Measurements from ENCODE around the gene AP2A1. TPM values are rescaled to one million over a fixed set of nuclear protein-coding genes. Genes with fewer than 3 reads are reported as not detected.

AP2A1 gene
- total RNA-seq, 3 donors from 2014 or later = 63.6 to 73.6 (median 71.5) TPM

DNA sequence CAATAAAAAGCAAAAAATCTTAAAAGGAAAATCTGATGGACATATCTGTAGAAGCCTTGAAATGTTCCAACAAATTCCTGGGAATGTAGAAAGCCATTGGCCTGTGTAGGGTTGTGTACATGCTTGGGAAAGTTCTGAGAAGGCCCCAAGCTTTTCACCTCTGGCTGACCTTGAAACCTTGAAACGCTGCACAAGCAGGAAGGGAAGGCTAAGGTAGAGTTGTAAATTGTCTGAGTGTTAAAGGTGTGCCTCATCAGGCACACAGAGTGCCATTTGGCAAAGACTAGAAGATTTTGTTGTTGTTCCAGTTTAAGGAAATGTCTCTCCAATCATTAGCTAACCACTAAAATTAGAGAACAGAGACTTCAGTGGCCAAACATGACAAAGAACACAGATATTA is 14.1 kb upstream of the AP2A1 start:
- H3K4me3 Mint-ChIP-seq = no peak overlapping the region
- no peaks in the 10 kb centered on the region for H3K36me3 Mint-ChIP-seq (ENCODE audit: insufficient read depth)
- no peak for DNase-seq
- no peaks in the 10 kb centered on the region for H3K27me3 Mint-ChIP-seq (ENCODE audit: low read depth)
- H3K9me3 Mint-ChIP-seq = no peaks in the 10 kb centered on the region
- H3K4me1 Mint-ChIP-seq (ENCODE audit: low read depth) = no peaks in the 10 kb centered on the region
- no peak for ATAC-seq

- no peaks in the 10 kb centered on the region for H3K27me3 Mint-ChIP-seq (ENCODE audit: low read depth)
- no peaks in the 10 kb centered on the region for H3K36me3 Mint-ChIP-seq (ENCODE audit: insufficient read depth)
- no peak for ATAC-seq
- no peaks in the 10 kb centered on the region for H3K9me3 Mint-ChIP-seq
- H3K4me1 Mint-ChIP-seq (ENCODE audit: low read depth) = no peaks in the 10 kb centered on the region
- H3K4me3 Mint-ChIP-seq = no peak overlapping the region
- DNase-seq = no peak
Measured at GRCh38 chr19:49755956-49756355, 10.8 kb upstream of the AP2A1 start.

DNA sequence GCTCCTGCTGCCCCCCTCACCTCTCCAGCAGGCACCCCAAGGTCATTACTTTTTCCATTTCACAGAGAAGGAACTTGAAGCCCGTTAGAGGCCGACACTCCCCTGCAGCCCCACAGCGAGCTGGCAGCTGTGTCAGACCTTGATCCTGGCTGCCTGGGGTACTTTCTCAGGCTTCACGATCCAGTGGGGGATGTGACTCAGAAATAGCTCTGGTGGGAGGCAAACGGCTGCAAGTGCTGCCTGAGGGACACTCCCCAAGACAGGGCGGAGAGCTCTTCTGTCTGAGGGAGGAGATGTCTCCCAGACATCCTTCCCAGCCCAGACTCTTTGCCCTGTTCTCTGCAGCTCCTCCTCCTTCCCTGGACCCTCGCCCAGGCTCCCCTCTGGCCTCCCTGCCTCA is 8.5 kb upstream of the AP2A1 start:
- H3K9me3 Mint-ChIP-seq = no peaks in the 10 kb centered on the region
- DNase-seq = no peak
- no peaks in the 10 kb centered on the region for H3K36me3 Mint-ChIP-seq (ENCODE audit: insufficient read depth)
- H3K27me3 Mint-ChIP-seq (ENCODE audit: low read depth) = no peaks in the 10 kb centered on the region
- H3K4me1 Mint-ChIP-seq (ENCODE audit: low read depth) = no peaks in the 10 kb centered on the region
- no peak for ATAC-seq
- no peak overlapping the region for H3K4me3 Mint-ChIP-seq

- Mint-ChIP-seq H3K9me3 (no peaks in the 10 kb centered on the region), H3K4me3 (no peak overlapping the region), H3K36me3 (ENCODE audit: insufficient read depth) (no peaks in the 10 kb centered on the region), H3K27me3 (ENCODE audit: low read depth) (no peaks in the 10 kb centered on the region), H3K4me1 (ENCODE audit: low read depth) (peaks cover 7% of the 10 kb centered on the region)
- no peak for DNase-seq
- no peak for ATAC-seq
Measured at GRCh38 chr19:49761249-49761624, 5.6 kb upstream of the AP2A1 start.

- peak overlapping the region; percentile 31 for H3K4me3 Mint-ChIP-seq
- no peaks in the 10 kb centered on the region for H3K36me3 Mint-ChIP-seq (ENCODE audit: insufficient read depth)
- DNase-seq = no peak
- no peaks in the 10 kb centered on the region for H3K9me3 Mint-ChIP-seq
- ATAC-seq = no peak
- no peaks in the 10 kb centered on the region for H3K27me3 Mint-ChIP-seq (ENCODE audit: low read depth)
- peaks cover 7% of the 10 kb centered on the region for H3K4me1 Mint-ChIP-seq (ENCODE audit: low read depth)
Measured at GRCh38 chr19:49761625-49762311, 5.0 kb upstream of the AP2A1 start.

GRCh38 chr19:49763230-49763629 is 3.6 kb upstream of the AP2A1 start, which contains the start of gene TSKS:
Gene TSKS, minus strand, starts transcription at chr19:49763306. Its CDS starts 59 bp downstream, at chr19:49763247.
- ATAC-seq (no peak), DNase-seq (no peak)
- Mint-ChIP-seq H3K36me3 (ENCODE audit: insufficient read depth) (no peaks in the 10 kb centered on the region), H3K9me3 (no peaks in the 10 kb centered on the region), H3K4me1 (ENCODE audit: low read depth) (peaks cover 18% of the 10 kb centered on the region), H3K27me3 (ENCODE audit: low read depth) (no peaks in the 10 kb centered on the region), H3K4me3 (no peak within 1 kb of the TSS)

DNA sequence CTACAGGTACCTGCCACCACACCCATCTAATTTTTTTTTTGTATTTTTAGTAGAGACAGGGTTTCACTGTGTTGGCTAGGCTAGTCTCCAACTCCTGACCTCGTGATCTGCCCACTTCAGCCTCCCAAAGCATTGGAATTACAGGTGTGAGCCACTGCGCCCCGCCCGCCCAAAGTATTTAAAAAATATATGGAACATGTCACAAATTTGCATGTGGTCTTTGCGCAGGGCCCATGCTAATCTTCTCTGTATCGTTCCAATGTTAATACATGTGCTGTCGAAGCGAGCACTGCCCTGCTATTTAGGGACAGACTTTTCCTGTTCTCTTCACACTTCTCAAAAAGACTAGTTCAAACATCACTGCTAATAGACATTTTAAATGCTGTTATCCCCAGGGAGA is 2.5 kb upstream of the AP2A1 start:
- no peaks in the 10 kb centered on the region for H3K27me3 Mint-ChIP-seq (ENCODE audit: low read depth)
- DNase-seq (no peak), ATAC-seq (no peak)
- peaks cover 3% of the 10 kb centered on the region for H3K36me3 Mint-ChIP-seq (ENCODE audit: insufficient read depth)
- H3K9me3 Mint-ChIP-seq = no peaks in the 10 kb centered on the region
- H3K4me3 Mint-ChIP-seq = no peak overlapping the region
- H3K4me1 Mint-ChIP-seq (ENCODE audit: low read depth) = peaks cover 27% of the 10 kb centered on the region

GRCh38 chr19:49766007-49766929 is 533 bp upstream of the AP2A1 start:
- peaks cover 3% of the 10 kb centered on the region for H3K36me3 Mint-ChIP-seq (ENCODE audit: insufficient read depth)
- no peaks in the 10 kb centered on the region for H3K9me3 Mint-ChIP-seq
- H3K27me3 Mint-ChIP-seq (ENCODE audit: low read depth) = no peaks in the 10 kb centered on the region
- ATAC-seq (peak; percentile 93), DNase-seq (peak; percentile 99)
- peaks cover 27% of the 10 kb centered on the region for H3K4me1 Mint-ChIP-seq (ENCODE audit: low read depth)
- peak overlapping the region; percentile 95 for H3K4me3 Mint-ChIP-seq

GRCh38 chr19:49767381-49767780 is 580 bp downstream of the AP2A1 start:
- peak overlapping the region; percentile 95 for H3K4me3 Mint-ChIP-seq
- no peaks in the 10 kb centered on the region for H3K9me3 Mint-ChIP-seq
- DNase-seq (no peak), ATAC-seq (no peak)
- no peaks in the 10 kb centered on the region for H3K27me3 Mint-ChIP-seq (ENCODE audit: low read depth)
- peaks cover 27% of the 10 kb centered on the region for H3K4me1 Mint-ChIP-seq (ENCODE audit: low read depth)
- H3K36me3 Mint-ChIP-seq (ENCODE audit: insufficient read depth) = peaks cover 6% of the 10 kb centered on the region

DNA sequence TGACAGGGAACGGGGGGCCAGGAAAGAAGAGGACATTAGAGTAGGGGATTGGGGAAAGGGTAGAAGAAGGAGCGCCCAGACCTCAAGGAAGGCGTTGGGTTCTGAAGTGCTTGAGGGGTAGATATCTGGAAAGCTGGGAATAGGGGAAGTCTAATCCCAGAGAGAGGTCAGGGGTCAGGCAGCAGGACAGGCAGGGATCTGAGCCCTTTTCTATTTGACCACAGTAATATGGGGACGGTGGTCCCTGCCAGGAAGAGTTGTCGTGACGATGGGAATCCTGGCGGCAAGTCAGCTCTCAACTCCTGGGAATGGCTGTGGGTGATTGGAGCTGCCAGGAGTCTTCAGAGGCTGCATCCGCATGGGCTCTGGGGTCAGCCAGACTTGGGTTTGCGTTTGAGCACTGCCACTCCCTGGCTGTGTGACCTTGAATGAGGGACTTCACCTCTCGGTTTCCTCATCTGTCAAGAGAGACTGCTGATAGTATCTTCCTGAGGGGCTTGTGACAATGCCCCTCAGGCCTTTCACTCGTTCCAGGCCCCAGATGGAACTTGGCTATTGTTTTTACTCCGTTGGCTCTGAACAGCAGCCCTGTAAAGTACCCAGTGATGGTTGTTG is 1.3 kb downstream of the AP2A1 start:
- H3K4me1 Mint-ChIP-seq (ENCODE audit: low read depth) = peaks cover 27% of the 10 kb centered on the region
- H3K4me3 Mint-ChIP-seq = peak overlapping the region; percentile 95
- DNase-seq = no peak
- peaks cover 6% of the 10 kb centered on the region for H3K36me3 Mint-ChIP-seq (ENCODE audit: insufficient read depth)
- H3K9me3 Mint-ChIP-seq = no peaks in the 10 kb centered on the region
- no peaks in the 10 kb centered on the region for H3K27me3 Mint-ChIP-seq (ENCODE audit: low read depth)
- no peak for ATAC-seq

DNA sequence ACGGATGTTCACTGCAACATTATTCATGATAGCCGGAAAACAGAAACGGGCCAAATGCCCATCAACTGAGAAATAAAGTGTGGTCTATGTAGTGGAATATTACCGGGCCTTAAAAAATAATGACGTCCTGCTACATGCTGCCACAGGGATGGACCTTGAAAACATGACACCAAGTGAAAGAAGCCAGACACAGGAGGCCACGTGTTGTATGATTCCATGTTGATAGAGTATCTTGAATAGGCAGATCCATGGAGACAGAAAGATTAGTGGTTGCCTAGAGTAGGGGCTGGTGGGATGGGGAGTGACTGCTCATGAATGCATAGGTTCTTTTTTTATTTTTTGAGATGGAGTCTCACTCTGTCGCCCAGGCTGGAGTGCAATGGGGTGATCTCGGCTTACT is 3.7 kb downstream of the AP2A1 start:
- H3K36me3 Mint-ChIP-seq (ENCODE audit: insufficient read depth) = peaks cover 10% of the 10 kb centered on the region
- H3K9me3 Mint-ChIP-seq = no peaks in the 10 kb centered on the region
- peaks cover 33% of the 10 kb centered on the region for H3K4me1 Mint-ChIP-seq (ENCODE audit: low read depth)
- no peak overlapping the region for H3K4me3 Mint-ChIP-seq
- ATAC-seq (no peak), DNase-seq (no peak)
- H3K27me3 Mint-ChIP-seq (ENCODE audit: low read depth) = no peaks in the 10 kb centered on the region

DNA sequence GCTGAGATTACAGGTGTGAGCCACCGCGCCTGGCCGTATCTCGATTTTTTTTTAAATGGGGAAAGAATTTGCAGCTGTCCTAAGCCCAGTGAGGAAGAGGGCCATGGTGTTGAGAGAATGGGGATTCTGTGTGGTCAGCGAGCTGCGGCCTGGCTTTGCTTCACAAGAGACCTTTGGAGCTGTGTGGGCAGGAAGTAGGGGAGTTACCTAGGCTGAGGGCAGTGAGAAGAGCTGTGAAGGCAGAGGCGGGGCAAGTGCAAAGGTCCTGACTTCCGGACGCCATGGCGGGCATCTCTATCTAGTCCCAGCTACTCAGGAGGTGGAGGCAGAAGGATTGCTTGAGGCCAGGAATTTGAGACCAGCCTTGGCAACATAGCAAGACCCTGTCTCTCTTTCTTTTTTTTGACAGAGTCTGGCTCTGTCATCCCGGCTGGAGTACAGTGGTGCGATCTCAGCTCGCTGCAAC is 4.9 kb downstream of the AP2A1 start:
- Mint-ChIP-seq H3K9me3 (no peaks in the 10 kb centered on the region), H3K4me1 (ENCODE audit: low read depth) (peaks cover 29% of the 10 kb centered on the region), H3K36me3 (ENCODE audit: insufficient read depth) (peaks cover 10% of the 10 kb centered on the region), H3K27me3 (ENCODE audit: low read depth) (no peaks in the 10 kb centered on the region), H3K4me3 (no peak overlapping the region)
- no peak for ATAC-seq
- DNase-seq = no peak

DNA sequence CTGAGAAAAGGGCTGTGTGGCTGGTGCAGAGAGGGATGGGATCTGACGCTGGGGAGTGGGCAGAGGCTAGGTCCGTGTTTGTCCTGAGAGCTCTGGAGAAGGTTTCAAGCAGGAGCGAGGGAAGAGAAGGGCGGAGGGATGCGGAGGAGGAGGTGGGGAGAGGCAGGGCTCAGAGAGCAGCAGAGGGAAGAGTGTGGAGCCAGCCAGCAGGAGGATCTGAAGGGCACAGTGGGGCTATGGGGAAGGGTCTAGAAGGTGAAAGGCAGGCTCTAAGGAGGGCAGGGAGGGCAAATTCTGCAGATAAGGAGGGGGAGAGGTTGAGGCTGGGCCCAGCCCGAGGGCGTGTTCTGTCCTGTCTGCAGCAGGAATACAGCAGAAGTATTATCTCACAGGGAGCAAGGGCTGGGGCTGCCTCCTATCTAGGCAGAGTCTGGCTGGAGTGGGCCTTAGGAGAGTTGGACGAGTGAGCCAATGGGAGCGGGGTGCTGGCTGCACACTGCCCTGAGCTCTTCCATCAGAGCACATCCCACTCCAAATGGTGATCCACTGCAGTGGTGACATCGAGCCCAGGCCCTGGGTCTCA is 6.1 kb downstream of the AP2A1 start:
- Mint-ChIP-seq H3K27me3 (ENCODE audit: low read depth) (no peaks in the 10 kb centered on the region), H3K36me3 (ENCODE audit: insufficient read depth) (peaks cover 10% of the 10 kb centered on the region), H3K4me3 (no peak overlapping the region), H3K9me3 (no peaks in the 10 kb centered on the region), H3K4me1 (ENCODE audit: low read depth) (peaks cover 22% of the 10 kb centered on the region)
- DNase-seq (no peak), ATAC-seq (no peak)

GRCh38 chr19:49773663-49774350 is 7.0 kb downstream of the AP2A1 start:
- peaks cover 15% of the 10 kb centered on the region for H3K4me1 Mint-ChIP-seq (ENCODE audit: low read depth)
- no peaks in the 10 kb centered on the region for H3K27me3 Mint-ChIP-seq (ENCODE audit: low read depth)
- no peaks in the 10 kb centered on the region for H3K9me3 Mint-ChIP-seq
- ATAC-seq (no peak), DNase-seq (no peak)
- H3K4me3 Mint-ChIP-seq = no peak overlapping the region
- peaks cover 7% of the 10 kb centered on the region for H3K36me3 Mint-ChIP-seq (ENCODE audit: insufficient read depth)

Measured in activated T-cell treated with anti-CD3 and anti-CD28 coated beads, Interleukin-2, amount 50 U/mL, for 4 hours (primary cell).